ENCODE results near the gene CCL4. TPM values are rescaled to one million over a fixed set of nuclear protein-coding genes. Genes with fewer than 3 reads are reported as not detected.
"Not testable (repeated sequence)": the region's sequence is repeated elsewhere in the genome, so short reads cannot be mapped to it uniquely, and the experiment has no call there.

The CCL4 gene
- total and polyA plus RNA-seq, 2 donors (not counting 1 experiment from before 2014, with no cell fraction given), result 3.5 to 7.6 TPM

DNA sequence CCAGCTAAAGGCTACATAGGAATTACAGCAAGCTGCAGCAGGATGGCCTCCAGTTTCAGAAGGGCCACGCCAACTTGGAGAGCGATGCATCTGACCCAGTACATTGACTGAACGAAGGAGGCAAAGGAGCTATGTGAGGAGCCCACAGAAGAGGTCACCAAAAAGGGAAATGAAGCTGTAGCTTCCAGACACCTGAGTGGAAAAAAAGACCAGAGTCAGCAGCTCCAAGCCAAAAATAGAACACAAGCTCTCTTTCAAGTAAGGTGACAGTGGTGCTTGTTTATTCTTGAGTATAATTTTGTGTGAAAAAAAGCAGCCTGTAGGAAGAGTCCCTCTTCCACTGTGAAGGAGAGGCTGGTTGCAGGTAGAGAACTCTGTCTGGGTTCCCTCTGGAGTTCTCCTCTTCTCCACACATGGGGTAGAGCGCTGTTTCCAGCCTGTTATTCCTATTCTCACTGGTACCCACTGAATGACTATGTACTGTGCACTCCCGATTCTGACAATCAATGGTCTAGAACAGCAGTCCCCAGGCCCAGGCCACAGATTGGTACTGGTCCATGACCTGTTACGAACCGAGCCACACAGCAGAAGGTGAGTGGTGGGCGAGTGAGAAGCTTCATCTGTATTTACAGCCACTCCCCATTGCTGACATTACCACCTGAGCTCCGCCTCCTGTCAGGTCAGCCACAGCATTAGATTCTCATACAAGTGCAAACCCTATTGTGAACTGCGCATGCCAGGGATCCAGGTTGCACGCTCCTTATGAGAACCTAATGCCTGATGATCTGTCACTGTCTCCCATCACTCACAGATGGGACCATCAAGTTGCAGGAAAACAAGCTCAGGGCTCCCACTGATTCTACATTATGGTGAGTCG lies 15.1 kb downstream of the CCL4 start:
- no peak for ATAC-seq (ENCODE audit: low read depth)
- Histone ChIP-seq H3K9ac (ENCODE audit: low read length) (no peak overlapping the region), H3K4me1 (ENCODE audit: control insufficient read depth in 2 of 2, insufficient read depth in 2 of 2, low read length in 2 of 2) (peaks cover 11 to 15% of the 10 kb centered on the region in 2 donors), H4K20me1 (ENCODE audit: control insufficient read depth, insufficient read depth, low read length, poor library complexity, severe bottlenecking) (no peaks in the 10 kb centered on the region), H3K27ac (ENCODE audit: low read length in 2 of 2) (no peak overlapping the region), H3K79me2 (ENCODE audit: control insufficient read depth, insufficient read depth, low read length) (no peaks in the 10 kb centered on the region), H3K27me3 (replicated peaks in 1 of 4; ENCODE audit: control extremely low read depth in 1 of 4, control insufficient read depth in 3 of 4, insufficient read depth in 4 of 4, low read length in 3 of 4) (no peaks in the 10 kb centered on the region), H3K4me2 (replicated peaks; ENCODE audit: low read depth, low read length, poor library complexity, severe bottlenecking) (peak overlapping the region; percentile 10), H3K4me3 (ENCODE audit: control extremely low read depth in 1 of 5, extremely low read depth in 1 of 5, insufficient read depth in 1 of 5, low read depth in 2 of 5, low read length in 4 of 5) (no peak overlapping the region), H3K9me3 (ENCODE audit: control extremely low read depth in 1 of 3, control insufficient read depth in 2 of 3, insufficient read depth in 1 of 3, low read length in 2 of 3) (peaks cover 0 to 4% (median 0%) of the 10 kb centered on the region in 3 donors), H3K36me3 (replicated peaks in 1 of 2; ENCODE audit: control extremely low read depth in 1 of 2, control insufficient read depth in 1 of 2, extremely low read depth in 1 of 2, insufficient read depth in 2 of 2, low read length in 1 of 2) (no peaks in the 10 kb centered on the region), H2AFZ (ENCODE audit: insufficient read depth, low read depth, low read length, poor library complexity, severe bottlenecking) (no peak overlapping the region)
- no peak overlapping the region for H3K4me3 Mint-ChIP-seq
- H3K4me1 Mint-ChIP-seq, result peaks cover 26% of the 10 kb centered on the region
- peaks cover 7% of the 10 kb centered on the region for H3K9me3 Mint-ChIP-seq (ENCODE audit: insufficient read depth)
- no peak overlapping the region for H3K27ac Mint-ChIP-seq
- TF ChIP-seq, protein P1, sequence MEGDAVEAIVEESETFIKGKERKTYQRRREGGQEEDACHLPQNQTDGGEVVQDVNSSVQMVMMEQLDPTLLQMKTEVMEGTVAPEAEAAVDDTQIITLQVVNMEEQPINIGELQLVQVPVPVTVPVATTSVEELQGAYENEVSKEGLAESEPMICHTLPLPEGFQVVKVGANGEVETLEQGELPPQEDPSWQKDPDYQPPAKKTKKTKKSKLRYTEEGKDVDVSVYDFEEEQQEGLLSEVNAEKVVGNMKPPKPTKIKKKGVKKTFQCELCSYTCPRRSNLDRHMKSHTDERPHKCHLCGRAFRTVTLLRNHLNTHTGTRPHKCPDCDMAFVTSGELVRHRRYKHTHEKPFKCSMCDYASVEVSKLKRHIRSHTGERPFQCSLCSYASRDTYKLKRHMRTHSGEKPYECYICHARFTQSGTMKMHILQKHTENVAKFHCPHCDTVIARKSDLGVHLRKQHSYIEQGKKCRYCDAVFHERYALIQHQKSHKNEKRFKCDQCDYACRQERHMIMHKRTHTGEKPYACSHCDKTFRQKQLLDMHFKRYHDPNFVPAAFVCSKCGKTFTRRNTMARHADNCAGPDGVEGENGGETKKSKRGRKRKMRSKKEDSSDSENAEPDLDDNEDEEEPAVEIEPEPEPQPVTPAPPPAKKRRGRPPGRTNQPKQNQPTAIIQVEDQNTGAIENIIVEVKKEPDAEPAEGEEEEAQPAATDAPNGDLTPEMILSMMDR (IDR thresholded peaks at IDR 0.05), result no peak
- TF ChIP-seq EZH2 (IDR thresholded peaks at IDR 0.05; ENCODE audit: borderline replicate concordance, insufficient read depth, low read depth, low read length, poor library complexity, severe bottlenecking), result no peak
- intact Hi-C loops (cut with micrococcal nuclease), result loop anchor here (2.0 kb wide), 1 partner anchor 16 kb away; the partner anchor contains the start of gene CCL4
- ChIA-PET CTCF (interaction anchor here (1.0 to 1.4 kb wide), 5 partner anchors 11 to 143 kb away, joined by 3 to 4 read pairs (median 4); no protein-coding TSS in a partner anchor), POLR2A (no interaction called here)
- 84% methylated on average over 11 of the region's 12 CpGs for WGBS (ENCODE audit: insufficient coverage)
- DNase-seq, result no peak
- H3K27me3 Mint-ChIP-seq, result no peaks in the 10 kb centered on the region

DNA sequence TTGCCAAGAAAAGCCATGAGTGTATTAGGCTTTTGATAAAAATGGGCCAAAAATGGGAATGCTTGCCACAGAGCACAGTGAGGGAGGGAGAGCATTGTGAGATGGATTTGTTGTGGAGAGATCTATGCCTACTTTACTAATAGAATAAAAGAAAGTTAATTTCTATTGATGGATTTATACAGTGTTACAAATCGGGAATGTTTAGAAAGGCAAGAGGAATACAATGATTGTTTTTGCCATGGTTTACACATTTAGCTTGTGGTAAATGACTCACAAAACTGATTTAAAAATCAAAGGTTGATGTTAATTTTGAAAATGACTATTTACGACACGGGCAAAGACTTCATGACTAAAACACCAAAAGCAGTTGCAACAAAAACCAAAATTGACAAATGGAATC lies 16.6 kb downstream of the CCL4 start:
- Mint-ChIP-seq H3K9me3 (ENCODE audit: insufficient read depth) (peaks cover 9% of the 10 kb centered on the region), H3K27me3 (no peaks in the 10 kb centered on the region), H3K27ac (no peak overlapping the region), H3K4me1 (peaks cover 26% of the 10 kb centered on the region), H3K4me3 (no peak overlapping the region)
- no peak overlapping the region for H3K4me3 ChIP-seq (ENCODE audit: control extremely low read depth in 1 of 5, extremely low read depth in 1 of 5, insufficient read depth in 1 of 5, low read depth in 2 of 5, low read length in 4 of 5)
- TF ChIP-seq, protein P1 (IDR thresholded peaks at IDR 0.05), result no peak
- no peak for TF ChIP-seq EZH2 (IDR thresholded peaks at IDR 0.05; ENCODE audit: borderline replicate concordance, insufficient read depth, low read depth, low read length, poor library complexity, severe bottlenecking)
- H3K4me2 ChIP-seq (replicated peaks; ENCODE audit: low read depth, low read length, poor library complexity, severe bottlenecking), result no peak overlapping the region
- 100% methylated on average over 1 of the region's 3 CpGs for WGBS (ENCODE audit: insufficient coverage)
- H4K20me1 ChIP-seq (ENCODE audit: control insufficient read depth, insufficient read depth, low read length, poor library complexity, severe bottlenecking), result no peaks in the 10 kb centered on the region
- ATAC-seq (ENCODE audit: low read depth) (no peak), DNase-seq (no peak)
- H3K9ac ChIP-seq (ENCODE audit: low read length), result no peak overlapping the region
- H3K27ac ChIP-seq (ENCODE audit: low read length in 2 of 2), result no peak overlapping the region
- no peaks in the 10 kb centered on the region for H3K27me3 ChIP-seq (replicated peaks in 1 of 4; ENCODE audit: control extremely low read depth in 1 of 4, control insufficient read depth in 3 of 4, insufficient read depth in 4 of 4, low read length in 3 of 4)
- CTCF ChIA-PET, result interaction anchor here (0.7 to 1.3 kb wide), 2 partner anchors 29 to 48 kb away, joined by 3 to 4 read pairs; no protein-coding TSS in a partner anchor
- POLR2A ChIA-PET, result no interaction called here
- intact Hi-C loops (cut with micrococcal nuclease), result no loop called here
- no peaks in the 10 kb centered on the region for H3K36me3 ChIP-seq (replicated peaks in 1 of 2; ENCODE audit: control extremely low read depth in 1 of 2, control insufficient read depth in 1 of 2, extremely low read depth in 1 of 2, insufficient read depth in 2 of 2, low read length in 1 of 2)
- H2AFZ ChIP-seq (ENCODE audit: insufficient read depth, low read depth, low read length, poor library complexity, severe bottlenecking), result no peak overlapping the region
- H3K9me3 ChIP-seq (ENCODE audit: control extremely low read depth in 1 of 3, control insufficient read depth in 2 of 3, insufficient read depth in 1 of 3, low read length in 2 of 3), result peaks cover 0 to 7% (median 6%) of the 10 kb centered on the region in 3 donors
- H3K4me1 ChIP-seq (ENCODE audit: control insufficient read depth in 2 of 2, insufficient read depth in 2 of 2, low read length in 2 of 2), result peaks cover 11 to 15% of the 10 kb centered on the region in 2 donors
- no peaks in the 10 kb centered on the region for H3K79me2 ChIP-seq (ENCODE audit: control insufficient read depth, insufficient read depth, low read length)

DNA sequence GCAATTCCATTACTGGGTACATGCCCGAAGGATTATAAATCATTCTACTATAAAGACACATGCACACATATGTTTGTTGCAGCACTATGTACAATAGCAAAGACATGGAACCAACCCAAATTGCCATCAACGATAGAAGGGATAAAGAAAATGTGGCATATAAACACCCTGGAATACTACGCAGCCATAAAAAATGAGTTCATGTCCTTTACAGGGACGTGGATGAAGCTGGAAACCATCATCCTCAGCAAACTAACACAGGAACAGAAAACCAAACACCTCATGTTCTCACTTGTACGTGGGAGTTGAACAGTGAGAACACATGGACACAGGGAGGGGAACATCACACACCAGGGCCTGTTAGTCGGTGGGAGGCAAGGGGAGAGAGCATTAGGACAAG lies 17.5 kb downstream of the CCL4 start:
- DNase-seq, result not testable (repeated sequence)

More for the DNA sequence above, 17.5 kb downstream of the CCL4 start:
- H3K79me2 ChIP-seq (ENCODE audit: control insufficient read depth, insufficient read depth, low read length); H3K27me3 ChIP-seq (replicated peaks in 1 of 4; ENCODE audit: control extremely low read depth in 1 of 4, control insufficient read depth in 3 of 4, insufficient read depth in 4 of 4, low read length in 3 of 4); H3K4me3 Mint-ChIP-seq; H3K9me3 Mint-ChIP-seq (ENCODE audit: insufficient read depth); H3K27me3 Mint-ChIP-seq; H3K27ac Mint-ChIP-seq; POLR2A ChIA-PET; CTCF ChIA-PET; H2AFZ ChIP-seq (ENCODE audit: insufficient read depth, low read depth, low read length, poor library complexity, severe bottlenecking); H3K36me3 ChIP-seq (replicated peaks in 1 of 2; ENCODE audit: control extremely low read depth in 1 of 2, control insufficient read depth in 1 of 2, extremely low read depth in 1 of 2, insufficient read depth in 2 of 2, low read length in 1 of 2); intact Hi-C loops (cut with micrococcal nuclease); ATAC-seq (ENCODE audit: low read depth); H3K27ac ChIP-seq (ENCODE audit: low read length in 2 of 2); H3K4me3 ChIP-seq (ENCODE audit: control extremely low read depth in 1 of 5, extremely low read depth in 1 of 5, insufficient read depth in 1 of 5, low read depth in 2 of 5, low read length in 4 of 5); H3K4me2 ChIP-seq (replicated peaks; ENCODE audit: low read depth, low read length, poor library complexity, severe bottlenecking); H3K9ac ChIP-seq (ENCODE audit: low read length); H4K20me1 ChIP-seq (ENCODE audit: control insufficient read depth, insufficient read depth, low read length, poor library complexity, severe bottlenecking): not testable (repeated sequence)
- peaks cover 28% of the 10 kb centered on the region for H3K4me1 Mint-ChIP-seq
- Histone ChIP-seq H3K9me3 (ENCODE audit: control extremely low read depth in 1 of 3, control insufficient read depth in 2 of 3, insufficient read depth in 1 of 3, low read length in 2 of 3) (peaks cover 0 to 15% (median 15%) of the 10 kb centered on the region in 3 donors), H3K4me1 (ENCODE audit: control insufficient read depth in 2 of 2, insufficient read depth in 2 of 2, low read length in 2 of 2) (peaks cover 16 to 24% of the 10 kb centered on the region in 2 donors)
- 43% methylated on average over 1 of the region's 6 CpGs for WGBS (ENCODE audit: insufficient coverage)
